Measurements from ENCODE around the gene HERC3. TPM values are rescaled to one million over a fixed set of nuclear protein-coding genes. Genes with fewer than 3 reads are reported as not detected.

Gene HERC3
- total RNA-seq, 1 experiment from 2014 or later: 16.9 TPM

GRCh38 chr4:88725143-88725542 is 132.9 kb downstream of the HERC3 start:
- no TSS peak for BruUV-seq (replicated peaks)
- Histone ChIP-seq H3K36me3 (ENCODE audit: low read depth) (no peaks in the 10 kb centered on the region; the same call in 1 of the 2 replicates), H3F3A (ENCODE audit: insufficient read depth, low read depth) (no peaks in the 10 kb centered on the region), H3K4me2 (no peak overlapping the region), H3K4me3 (no peak overlapping the region), H4K20me1 (ENCODE audit: insufficient read depth) (no peaks in the 10 kb centered on the region), H3K4me1 (replicated peaks; ENCODE audit: insufficient read depth) (no peaks in the 10 kb centered on the region), H3K9me2 (ENCODE audit: insufficient read depth) (no peaks in the 10 kb centered on the region), H2AFZ (no peak overlapping the region), H3K27ac (no peak overlapping the region), H3K9me3 (ENCODE audit: insufficient read depth, low read depth) (no peaks in the 10 kb centered on the region), H3K27me3 (ENCODE audit: insufficient read depth, low read depth) (no peaks in the 10 kb centered on the region), H3K79me2 (ENCODE audit: low read depth) (no peaks in the 10 kb centered on the region)
- ChIA-PET CTCF (no interaction called here), POLR2A (ENCODE audit: unreplicated experiment) (interaction anchor here (0.6 kb wide), 1 partner anchor 692 kb away, joined by 3 read pairs; no protein-coding TSS in a partner anchor)
- DNase-seq: no peak
- TF ChIP-seq CTCF (conservative IDR thresholded peaks at IDR 0.05) (no peak), EZH2 (IDR thresholded peaks at IDR 0.05; ENCODE audit: low read depth) (no peak)
- intact Hi-C loops (cut with micrococcal nuclease; ENCODE audit: unreplicated experiment): no loop called here

- Histone ChIP-seq H3K9me3 (ENCODE audit: insufficient read depth, low read depth) (no peaks in the 10 kb centered on the region), H3K4me3 (no peak overlapping the region), H3F3A (ENCODE audit: insufficient read depth, low read depth) (no peaks in the 10 kb centered on the region), H3K36me3 (ENCODE audit: low read depth) (no peaks in the 10 kb centered on the region; the same call in 1 of the 2 replicates), H3K9me2 (ENCODE audit: insufficient read depth) (no peaks in the 10 kb centered on the region), H3K27ac (no peak overlapping the region), H4K20me1 (ENCODE audit: insufficient read depth) (no peaks in the 10 kb centered on the region), H3K27me3 (ENCODE audit: insufficient read depth, low read depth) (no peaks in the 10 kb centered on the region), H3K4me1 (replicated peaks; ENCODE audit: insufficient read depth) (no peaks in the 10 kb centered on the region), H2AFZ (no peak overlapping the region), H3K4me2 (no peak overlapping the region), H3K79me2 (ENCODE audit: low read depth) (no peaks in the 10 kb centered on the region)
- DNase-seq: no peak
- TF ChIP-seq EZH2 (IDR thresholded peaks at IDR 0.05; ENCODE audit: low read depth): no peak
- TF ChIP-seq CTCF (conservative IDR thresholded peaks at IDR 0.05): no peak
- BruUV-seq (replicated peaks): no TSS peak
- intact Hi-C loops (cut with micrococcal nuclease; ENCODE audit: unreplicated experiment): no loop called here
- POLR2A ChIA-PET (ENCODE audit: unreplicated experiment): no interaction called here
- CTCF ChIA-PET: interaction anchor here (0.6 kb wide), 1 partner anchor 28 kb away, joined by 11 read pairs; no protein-coding TSS in a partner anchor
Observed at GRCh38 chr4:88725986-88726385, 133.7 kb downstream of the HERC3 start.

GRCh38 chr4:88728146-88728545 is 135.9 kb downstream of the HERC3 start:
- Histone ChIP-seq H3K4me2 (no peak overlapping the region), H3K4me3 (no peak overlapping the region), H3K79me2 (ENCODE audit: low read depth) (no peaks in the 10 kb centered on the region), H2AFZ (no peak overlapping the region), H3K4me1 (replicated peaks; ENCODE audit: insufficient read depth) (no peaks in the 10 kb centered on the region), H3K9me2 (ENCODE audit: insufficient read depth) (no peaks in the 10 kb centered on the region), H3F3A (ENCODE audit: insufficient read depth, low read depth) (no peaks in the 10 kb centered on the region), H3K9me3 (ENCODE audit: insufficient read depth, low read depth) (no peaks in the 10 kb centered on the region), H4K20me1 (ENCODE audit: insufficient read depth) (no peaks in the 10 kb centered on the region), H3K27ac (no peak overlapping the region), H3K36me3 (ENCODE audit: low read depth) (no peaks in the 10 kb centered on the region), H3K27me3 (ENCODE audit: insufficient read depth, low read depth) (no peaks in the 10 kb centered on the region)
- BruUV-seq (replicated peaks): no TSS peak
- ChIA-PET POLR2A (ENCODE audit: unreplicated experiment) (no interaction called here), CTCF (no interaction called here)
- TF ChIP-seq EZH2 (IDR thresholded peaks at IDR 0.05; ENCODE audit: low read depth) (no peak), CTCF (conservative IDR thresholded peaks at IDR 0.05) (no peak)
- intact Hi-C loops (cut with micrococcal nuclease; ENCODE audit: unreplicated experiment): no loop called here
- no peak for DNase-seq
